Activated T-cell treated with anti-CD3 and anti-CD28 coated beads for 24 hours (primary cell): Measurements from ENCODE around the gene PDE3B.
"Not testable (repeated sequence)": the region's sequence is repeated elsewhere in the genome, so short reads cannot be mapped to it uniquely, and the experiment has no call there.

Experiments used
- DNase-seq: peaks from one replicate; pipeline ENCODE4 v3.0.0-alpha.2; 2020; ENCODE audit warnings: low read depth

The PDE3B gene

DNA sequence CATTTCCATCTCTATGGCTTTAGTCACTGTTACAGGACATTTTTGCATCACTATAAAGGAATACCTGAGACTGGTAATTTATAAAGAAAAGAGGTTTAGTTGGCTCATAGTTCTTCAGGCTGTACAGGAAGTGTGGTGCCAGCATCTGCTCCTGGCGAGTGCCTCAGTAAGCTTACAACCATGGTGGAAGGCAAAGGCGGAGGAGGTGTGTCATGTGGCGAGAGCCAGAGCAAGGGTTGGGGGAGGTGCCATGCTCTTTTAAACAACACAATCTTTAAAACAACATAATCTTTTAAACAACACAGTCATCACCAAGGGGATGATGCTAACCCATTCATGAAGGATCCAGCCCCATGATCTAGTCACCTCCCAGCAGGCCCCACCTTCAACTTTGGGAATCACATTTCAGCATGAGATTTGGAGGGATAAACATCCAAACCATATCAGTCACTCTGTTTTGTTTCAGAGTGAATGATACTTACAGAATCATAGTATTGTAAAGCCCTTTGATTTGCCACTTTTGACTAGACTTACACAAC, 103.3 kb downstream of the PDE3B start:
- DNase-seq: no peak

DNA sequence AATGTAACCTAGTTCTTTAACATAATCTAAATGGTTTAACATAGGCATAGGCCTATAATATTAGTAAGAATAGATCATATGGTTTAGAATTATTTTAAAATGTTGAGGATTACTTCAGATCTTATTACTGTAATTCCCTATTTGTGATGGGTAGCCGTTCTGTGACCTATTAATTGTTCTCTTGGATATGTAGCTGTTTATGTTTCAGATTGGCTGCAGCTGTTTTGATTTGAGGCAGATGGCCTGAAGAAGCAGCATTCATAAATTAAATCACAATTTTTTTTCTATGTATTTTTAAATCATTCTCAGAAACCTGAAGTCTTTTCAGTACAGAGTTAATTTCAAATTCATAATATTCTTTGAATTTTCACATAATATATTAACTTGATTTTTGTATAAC, 104.5 kb downstream of the PDE3B start:
- DNase-seq: no peak

DNA sequence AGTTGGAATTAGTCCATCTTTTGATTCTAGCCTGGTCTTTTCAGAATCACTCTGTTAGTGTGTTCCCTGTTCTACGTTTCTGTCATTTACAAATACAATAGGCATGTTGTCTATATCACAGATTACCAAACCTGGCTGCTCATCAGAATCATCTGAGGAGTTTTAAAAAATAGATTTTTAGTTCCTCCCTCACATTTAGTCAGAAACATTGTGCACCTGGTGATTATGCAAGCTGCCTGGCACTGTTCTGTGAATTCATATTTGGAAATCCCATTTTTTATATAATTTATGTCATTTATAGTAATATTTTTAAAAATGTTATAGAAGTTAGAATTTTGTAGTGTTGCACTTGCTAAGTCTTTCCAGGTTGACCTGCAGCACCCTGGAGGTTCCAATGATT, 107.3 kb downstream of the PDE3B start:
- no peak for DNase-seq

DNA sequence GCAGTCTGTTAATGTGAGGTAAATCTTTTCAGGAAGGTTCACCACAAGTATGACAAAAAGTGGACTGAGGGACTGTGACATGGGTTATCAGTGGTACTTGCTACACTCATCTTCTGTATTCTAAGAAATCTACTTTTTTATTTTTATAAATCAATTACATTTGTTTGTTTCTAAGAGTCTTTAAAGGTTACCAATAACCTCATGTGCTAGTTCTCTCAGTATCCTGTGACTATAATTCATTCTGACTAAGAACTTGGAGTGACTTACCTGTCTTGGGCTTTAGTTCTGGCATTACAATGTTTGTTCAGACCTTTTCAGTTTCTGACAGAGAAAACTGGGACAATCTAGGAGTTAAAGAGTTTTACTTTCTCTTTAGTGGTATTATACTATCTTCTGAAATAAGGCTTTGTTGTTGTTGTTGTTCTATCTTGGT, 108.4 kb downstream of the PDE3B start:
- DNase-seq: no peak

DNA sequence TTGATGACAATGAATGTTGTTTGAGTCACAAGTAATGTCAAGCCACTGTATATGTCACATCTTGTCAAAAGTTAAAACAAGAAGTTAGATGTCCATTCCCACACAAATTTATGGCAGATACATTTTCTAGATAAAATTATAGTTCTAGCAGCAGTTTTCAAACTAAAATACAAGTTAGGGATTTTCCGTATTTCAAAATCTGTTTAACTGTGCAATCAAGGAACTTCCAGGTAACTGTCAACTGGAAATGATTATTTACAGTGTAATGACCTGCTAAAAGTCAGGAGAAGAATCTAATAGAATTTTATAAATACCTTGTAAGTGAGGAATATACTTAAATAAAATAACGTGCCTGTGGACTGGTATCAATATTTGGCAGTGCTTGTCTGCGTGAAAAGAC, 111.5 kb downstream of the PDE3B start:
- DNase-seq: no peak

DNA sequence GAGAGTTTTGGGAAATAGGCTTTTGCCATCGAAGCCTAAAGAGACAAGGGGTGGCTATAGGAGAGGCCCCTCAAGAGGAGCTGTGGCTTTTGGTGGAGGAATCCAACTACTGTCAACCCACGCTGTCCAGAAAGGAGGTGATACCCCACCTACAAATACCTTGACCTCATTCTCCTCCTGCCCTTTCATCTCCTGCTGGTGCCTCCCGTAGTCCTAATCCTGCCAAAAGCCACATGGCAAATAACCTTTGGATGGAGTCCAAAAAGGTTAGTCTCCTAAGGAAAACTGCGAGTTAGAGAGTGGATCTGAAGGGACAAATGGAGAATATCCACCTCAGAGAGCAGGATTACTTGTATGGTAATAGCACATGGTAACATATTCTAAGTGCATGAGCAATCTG, 112.7 kb downstream of the PDE3B start:
- no peak for DNase-seq

DNA sequence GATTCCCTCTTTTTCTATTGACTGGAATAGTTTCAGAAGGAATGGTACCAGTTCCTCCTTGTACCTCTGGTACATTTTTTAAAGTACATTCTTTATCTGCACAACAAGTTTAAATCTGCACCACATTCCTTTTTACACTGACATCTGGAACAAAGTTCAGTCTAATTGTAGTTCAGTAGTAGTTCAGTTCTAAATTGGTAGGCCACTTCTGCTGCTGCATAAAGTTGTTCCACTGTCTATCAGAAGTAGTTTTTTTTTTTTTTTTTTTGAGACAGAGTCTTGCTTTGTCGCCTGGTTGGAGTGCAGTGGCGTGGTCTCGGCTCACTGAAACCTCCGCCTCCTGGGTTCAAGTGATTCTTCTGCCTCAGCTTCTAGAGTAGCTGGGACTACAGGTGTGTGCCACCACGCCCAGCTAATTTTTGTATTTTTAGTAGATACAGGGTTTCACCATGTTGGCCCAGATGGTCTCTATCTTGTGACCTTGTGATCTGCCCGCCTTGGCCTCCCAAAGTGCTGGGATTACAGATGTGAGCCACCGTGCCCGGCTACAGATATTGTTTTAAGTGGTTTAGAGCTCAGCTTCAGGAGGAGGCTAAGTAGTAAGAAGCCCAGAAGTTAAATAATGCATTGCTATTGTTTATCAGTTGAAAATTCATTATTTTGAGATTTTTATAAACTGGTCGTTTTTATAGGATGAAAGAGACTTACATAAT, 115.9 kb downstream of the PDE3B start:
- not testable (repeated sequence) for DNase-seq

DNA sequence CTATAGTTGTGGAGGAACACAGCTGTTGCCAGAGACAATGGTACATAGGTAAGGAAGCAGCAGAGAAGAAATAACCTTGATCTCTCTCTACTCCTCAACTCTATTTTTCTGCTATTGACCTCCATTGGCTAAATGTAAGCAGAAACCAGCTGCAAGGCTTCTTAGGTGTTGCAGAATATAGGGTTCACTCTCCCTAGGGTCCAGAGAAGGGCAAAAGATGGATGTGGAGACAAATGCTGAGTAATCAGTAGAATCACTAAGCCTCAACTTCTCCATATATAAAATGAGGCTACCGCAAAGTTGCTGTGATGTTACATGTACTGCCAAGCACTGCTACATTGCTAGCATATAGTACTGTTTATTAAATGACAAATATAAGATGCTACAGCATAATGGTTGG, 120.6 kb downstream of the PDE3B start:
- DNase-seq: no peak

DNA sequence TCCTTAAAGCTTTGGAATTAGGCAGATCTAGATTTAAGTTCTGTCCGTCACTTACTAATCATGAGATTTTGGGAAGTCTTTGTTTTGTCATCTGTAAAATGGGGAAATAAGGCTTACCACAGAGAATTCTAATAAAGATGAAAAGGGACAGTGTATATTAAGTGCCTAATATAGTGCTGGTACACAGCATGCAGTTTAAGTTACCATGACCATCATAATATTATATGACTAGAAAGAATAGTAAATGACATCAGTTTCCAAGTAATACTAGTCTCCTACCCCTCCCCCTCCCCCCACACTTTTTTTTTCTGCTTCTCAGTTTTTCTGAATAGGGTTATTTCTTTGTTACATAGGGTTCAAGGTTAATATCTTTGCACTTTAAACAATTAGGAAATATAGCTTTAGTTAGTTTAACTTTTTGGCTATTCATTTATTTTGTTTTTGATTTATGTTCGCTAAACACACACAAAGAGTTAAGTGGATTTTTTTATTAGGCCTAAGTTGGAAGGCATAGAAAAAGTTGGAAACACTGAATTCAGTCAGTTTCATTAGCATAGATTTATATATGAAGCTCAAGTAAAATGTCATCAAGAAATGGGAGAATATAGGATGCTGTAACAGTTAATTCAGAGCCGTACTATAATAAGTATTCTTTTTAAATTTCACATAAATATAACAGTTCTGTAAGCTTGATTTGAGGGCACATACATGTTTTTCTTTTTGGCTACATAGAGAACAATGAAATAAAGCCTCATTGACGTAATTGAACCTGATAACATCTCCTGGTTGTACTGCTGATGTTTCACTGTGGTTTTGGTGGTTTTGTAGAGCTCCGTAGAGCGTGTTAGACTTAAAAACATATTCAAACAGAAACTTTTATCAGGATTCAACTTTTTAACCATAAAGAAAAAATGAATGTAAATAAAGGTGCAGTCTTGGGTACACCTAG, 121.2 kb downstream of the PDE3B start:
- DNase-seq: peak; percentile 27

DNA sequence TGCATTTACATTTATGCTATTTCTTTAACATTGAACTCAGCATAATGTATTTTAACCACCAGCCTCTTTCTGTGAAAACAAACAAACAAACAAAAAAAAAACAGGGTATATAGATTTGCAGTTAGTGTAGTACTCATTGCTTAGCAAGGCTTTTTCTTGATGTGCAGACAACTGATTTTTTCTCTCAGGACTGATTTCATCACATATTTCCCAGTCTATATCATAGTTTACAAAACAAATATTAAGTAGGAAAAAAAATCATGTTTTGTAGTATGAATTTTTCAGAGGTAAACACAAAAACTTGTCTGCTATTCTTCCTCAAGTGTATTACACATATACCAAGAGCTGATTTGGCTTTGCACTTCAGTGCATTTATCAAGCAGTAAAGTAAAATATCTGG, 123.0 kb downstream of the PDE3B start:
- DNase-seq: no peak

DNA sequence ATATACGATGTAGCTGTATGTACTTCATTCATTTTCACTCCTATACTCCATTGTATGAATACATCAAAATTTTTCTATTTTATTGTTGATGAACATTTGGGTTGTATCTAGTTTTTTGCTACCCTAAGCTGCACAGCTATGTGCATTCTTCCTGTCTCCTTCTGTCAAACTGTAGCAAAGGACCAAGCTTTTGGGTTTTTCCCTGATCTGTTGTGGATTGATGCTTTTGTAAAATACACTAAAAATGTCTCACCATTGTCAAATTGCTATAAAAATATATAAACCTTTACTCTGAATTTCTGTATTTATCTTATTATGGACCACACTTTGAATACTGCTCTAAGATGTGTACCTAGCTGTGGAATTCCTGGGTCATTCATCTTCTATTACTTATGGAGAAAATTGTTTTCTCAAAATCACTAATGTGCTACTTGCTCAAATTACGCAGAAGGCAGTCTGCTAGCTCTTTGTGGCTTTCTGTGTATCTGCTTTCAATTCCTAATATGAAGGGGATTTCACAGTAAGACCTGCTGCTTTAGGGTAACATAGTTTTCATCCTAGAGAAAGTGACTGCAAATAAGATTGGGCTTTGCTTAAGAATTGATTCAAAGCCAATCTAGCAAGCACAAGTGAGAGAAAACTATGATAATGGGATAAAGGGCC, 125.1 kb downstream of the PDE3B start:
- DNase-seq: no peak

DNA sequence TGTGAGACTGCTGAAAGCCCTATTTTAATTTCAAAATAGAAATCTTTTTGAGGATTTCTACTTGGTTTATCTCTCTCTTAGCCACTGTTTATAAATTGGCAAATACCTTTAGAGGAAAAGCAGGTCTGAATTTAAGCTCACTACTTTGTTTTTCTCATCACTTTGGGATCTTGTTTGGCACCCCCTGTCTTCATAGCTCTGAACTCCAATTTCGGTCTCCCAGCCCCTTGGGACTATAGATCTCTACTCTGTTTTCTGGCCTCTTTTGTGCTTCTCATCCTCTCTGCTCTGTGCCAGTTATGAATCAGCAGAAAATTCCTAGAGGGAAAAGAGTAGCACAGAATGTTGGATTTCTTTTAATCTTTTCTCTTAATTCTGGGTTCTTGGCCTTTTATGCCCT, 130.2 kb downstream of the PDE3B start:
- no peak for DNase-seq

DNA sequence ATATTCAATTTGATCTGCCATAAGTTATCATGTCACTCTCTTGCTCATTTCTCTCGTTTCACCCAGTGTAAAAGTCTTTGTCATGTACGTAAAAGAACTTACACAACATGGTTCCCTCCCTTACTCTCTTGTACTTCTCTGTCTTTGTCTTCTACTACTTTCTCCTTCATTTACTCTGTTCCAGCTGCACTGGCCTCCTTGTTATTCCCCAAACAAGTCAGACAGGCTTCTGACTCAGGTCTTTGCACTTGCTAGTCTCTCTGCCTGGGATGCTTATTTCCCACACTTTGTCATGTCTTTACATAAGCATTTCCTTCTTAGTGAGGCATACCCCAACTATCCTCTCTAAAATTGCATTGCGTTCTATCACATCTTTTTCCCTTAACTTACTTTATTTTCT, 131.1 kb downstream of the PDE3B start:
- no peak for DNase-seq

DNA sequence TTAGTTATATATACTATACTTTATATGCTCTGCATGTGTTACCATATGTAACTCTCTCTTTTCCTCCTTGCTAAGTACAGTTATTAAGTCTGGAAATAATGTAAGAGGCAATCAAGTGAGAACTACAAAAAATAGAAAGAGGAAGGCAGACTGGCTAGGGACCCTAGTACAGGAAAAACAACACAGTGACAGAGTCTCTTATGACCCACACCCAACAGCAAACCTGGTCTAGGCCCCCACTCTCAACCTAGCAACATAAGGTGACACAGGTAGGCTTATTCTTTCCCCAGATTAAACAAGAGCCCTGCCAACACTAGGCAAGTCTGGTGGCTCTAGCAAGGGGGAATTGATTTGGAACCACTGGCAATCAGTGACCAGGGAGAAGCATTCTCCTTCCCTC, 132.3 kb downstream of the PDE3B start:
- DNase-seq: no peak

DNA sequence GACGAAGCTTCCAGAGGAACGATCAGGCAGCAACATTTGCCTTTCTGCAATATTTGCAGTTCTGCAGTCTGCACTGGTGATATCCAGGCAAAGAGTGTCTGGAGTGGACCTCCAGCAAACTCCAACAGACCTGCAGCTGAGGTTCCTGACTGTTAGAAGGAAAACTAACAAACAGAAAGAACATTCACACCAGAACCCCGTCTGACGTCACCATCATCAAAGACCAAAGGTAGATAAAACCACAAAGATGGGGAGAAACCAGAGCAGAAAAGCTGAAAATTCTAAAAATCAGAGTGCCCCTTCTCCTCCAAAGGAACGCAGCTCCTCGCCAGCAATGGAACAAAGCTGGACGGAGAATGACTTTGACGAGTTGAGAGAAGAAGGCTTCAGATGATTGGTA, 134.9 kb downstream of the PDE3B start:
- DNase-seq: not testable (repeated sequence)

DNA sequence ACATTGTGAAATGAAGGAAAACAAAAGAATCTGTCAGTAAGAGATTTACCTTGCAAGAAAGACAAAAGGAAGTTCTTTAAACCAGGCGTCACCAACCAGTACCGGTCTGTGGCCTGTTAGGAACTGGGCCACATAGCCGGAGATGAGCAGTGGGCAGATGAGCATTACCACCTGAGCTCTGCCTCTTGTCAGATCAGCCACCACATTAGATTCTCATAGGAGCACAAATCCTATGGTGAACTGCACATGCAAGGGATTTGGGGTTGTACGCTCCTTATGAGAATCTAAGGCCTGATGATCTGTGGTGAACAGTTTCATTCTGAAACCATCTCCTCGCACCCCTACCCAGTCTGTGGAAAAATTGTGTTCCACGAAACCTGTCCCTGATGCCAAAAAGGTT, 140.2 kb downstream of the PDE3B start:
- no peak for DNase-seq

DNA sequence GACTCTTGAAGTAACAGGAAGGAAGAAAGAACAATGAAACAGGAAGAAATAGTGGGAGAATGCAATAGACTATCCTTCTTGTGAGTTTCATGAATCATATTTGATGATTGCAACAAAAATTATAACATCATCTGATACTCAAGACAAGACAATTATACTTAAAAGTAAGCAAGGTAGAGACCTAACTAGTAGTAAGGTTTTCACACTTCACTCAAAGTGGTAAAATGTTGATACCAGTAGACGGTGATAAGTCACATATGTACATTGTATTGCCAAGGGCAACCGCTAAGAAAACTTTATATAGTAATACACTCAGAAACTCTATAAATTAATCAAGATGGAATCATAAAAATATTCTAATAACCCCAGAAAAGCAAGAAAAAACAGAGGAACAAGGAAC, 140.6 kb downstream of the PDE3B start:
- DNase-seq: no peak

DNA sequence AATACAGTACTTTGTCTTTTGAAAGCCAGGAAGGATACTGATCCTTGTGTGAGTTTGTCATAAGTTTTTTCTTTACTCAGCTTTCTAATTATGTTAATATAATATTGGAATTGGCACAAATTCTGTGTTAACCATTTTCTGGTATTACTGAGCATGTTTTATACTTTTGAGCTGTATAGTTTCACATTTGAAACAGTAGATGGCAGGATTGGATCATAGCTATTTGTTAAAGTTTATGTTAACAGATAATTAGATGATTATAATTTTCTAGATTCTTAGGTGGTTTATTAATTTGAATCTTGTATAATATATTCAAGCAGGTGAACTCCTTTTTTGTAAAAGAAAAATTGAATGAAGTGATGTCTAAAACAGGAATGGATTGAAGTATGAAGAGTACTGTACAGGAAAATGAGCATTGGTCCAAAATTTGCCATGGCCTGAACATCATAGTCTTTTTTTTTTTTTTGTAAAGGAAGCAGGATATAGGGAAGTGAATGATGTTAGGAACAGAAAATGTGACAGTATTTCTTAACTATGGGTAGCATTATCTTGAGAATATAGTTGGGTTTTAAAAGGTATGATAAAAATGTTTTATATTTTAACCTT, 146.4 kb downstream of the PDE3B start:
- no peak for DNase-seq

DNA sequence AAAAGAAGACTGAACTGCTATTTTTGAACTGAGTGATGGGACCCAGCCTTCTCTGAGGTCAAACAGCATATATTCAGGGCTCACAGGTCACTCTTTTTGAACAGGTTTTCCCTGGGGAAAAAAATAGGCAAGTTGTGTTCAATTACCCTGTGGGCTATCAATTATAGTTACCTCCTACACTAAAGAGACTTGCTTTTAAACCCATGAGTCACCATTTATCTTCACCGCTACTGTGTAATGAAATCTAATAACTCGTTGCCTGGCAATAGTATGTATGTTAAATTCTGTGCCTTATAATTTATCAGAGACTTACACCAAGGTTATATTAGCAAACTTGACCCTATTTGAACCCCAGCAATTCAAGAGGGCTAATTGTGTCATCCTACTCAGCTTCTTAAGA, 149.9 kb downstream of the PDE3B start:
- no peak for DNase-seq

DNA sequence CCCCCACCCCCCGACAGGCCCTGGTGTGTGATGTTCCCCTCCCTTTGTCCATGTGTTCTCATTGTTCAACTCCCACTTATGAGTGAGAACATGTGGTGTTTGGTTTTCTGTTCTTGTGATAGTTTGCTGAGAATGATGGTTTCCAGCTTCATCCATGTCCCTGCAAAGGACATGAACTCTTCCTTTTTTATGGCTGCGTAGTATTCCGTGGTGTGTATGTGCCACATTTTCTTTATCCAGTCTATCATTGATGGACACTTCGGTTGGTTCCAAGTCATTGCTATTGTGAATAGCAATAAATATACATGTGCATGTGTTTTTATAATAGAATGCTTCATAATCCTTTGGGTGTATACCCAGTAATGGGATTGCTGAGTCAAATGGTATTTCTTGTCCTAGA, 152.4 kb downstream of the PDE3B start:
- DNase-seq: not testable (repeated sequence)

DNA sequence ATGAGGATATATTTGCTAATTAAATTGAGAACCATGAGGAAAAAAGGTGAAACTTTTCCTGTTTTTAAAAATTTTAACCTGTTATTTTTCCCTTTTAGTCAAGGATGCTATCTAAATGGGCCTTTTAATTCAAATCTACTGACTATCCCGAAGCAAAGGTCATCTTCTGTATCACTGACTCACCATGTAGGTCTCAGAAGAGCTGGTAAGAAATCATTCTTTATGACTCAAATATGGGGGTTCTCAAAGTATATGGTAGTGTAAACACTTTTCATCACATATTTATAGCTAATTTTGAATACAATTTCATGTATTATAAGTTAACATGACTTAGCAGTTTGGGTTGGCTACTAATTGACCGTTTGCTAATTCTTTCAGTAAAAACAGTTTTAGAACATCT, 160.2 kb downstream of the PDE3B start:
- DNase-seq: no peak

DNA sequence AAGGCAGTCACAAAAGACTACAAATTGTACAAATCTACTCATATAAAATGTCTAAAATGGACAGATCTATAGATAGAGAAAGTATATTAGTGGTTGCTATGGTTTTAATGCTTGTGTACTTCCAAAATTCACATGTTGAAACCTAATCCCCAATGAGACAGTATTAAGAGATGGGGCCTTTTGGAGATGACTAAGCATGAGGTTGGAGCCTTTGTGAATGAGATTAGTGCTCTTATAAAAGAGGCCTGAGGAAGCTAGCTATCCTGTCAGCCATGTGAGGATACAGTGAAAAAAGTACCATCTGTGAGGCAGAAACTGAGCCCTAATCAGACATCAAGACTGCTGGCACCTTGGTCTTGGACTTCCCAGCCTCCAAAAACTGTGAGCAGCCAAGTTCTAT, 165.9 kb downstream of the PDE3B start:
- no peak for DNase-seq
